CD4-positive, alpha-beta T cell (primary cell): ENCODE data around the gene VPS18. TPM values are rescaled to one million over a fixed set of nuclear protein-coding genes. Genes with fewer than 3 reads are reported as not detected.

Source experiments
- ATAC-seq: fragments of 200-7000 bp; cut with Tn5 transposase; one replicate; pipeline ENCODE4 v1.10.0; 2022; ENCODE audit warnings: mild to moderate bottlenecking; ENCODE audit not compliant: poor library complexity
- CTCF ChIA-PET: fragments of 350-600 bp; sonication (Branson Sonifier 250); formaldehyde crosslinking; loops from one replicate; lab custom pipeline; 2021; ENCODE audit warnings: antibody characterized with exemption, inconsistent platforms; lab: Charles Lee
- POLR2A ChIA-PET: fragments of 350-600 bp; sonication (Branson Sonifier 250); formaldehyde crosslinking; loops from one replicate; lab custom pipeline; 2021; ENCODE audit warnings: antibody characterized with exemption, inconsistent platforms; lab: Charles Lee
- DNase-seq, 14 experiments: peaks; one replicate each; pipeline ENCODE4 v3.0.0-alpha.2; 2013 to 2020; ENCODE audit warnings: mixed read lengths in 2 of 14
- H3K27ac ChIP-seq, 2 donors: one replicate each; pipeline versions ENCODE4 v1.5.1 to v1.7.0; 2013; ENCODE audit warnings: low read length in 2 of 2, low read depth in 1 of 2, mild to moderate bottlenecking in 1 of 2
- H3K27me3 ChIP-seq, 2 experiments: 1 replicate in 1 of 2; 2 replicates in 1 of 2; pipeline versions ENCODE4 v1.6.1 to v1.7.0; 2013; ENCODE audit warnings: low read length in 2 of 2, control low read depth in 1 of 2, mild to moderate bottlenecking in 1 of 2, moderate library complexity in 1 of 2; ENCODE audit not compliant: insufficient read depth in 2 of 2, control insufficient read depth in 1 of 2
- H3K36me3 ChIP-seq: one replicate; pipeline ENCODE4 v1.6.1; 2013; ENCODE audit warnings: low read length, control low read depth; ENCODE audit not compliant: insufficient read depth
- H3K4me1 ChIP-seq: one replicate; pipeline ENCODE4 v1.6.1; 2013; ENCODE audit warnings: low read length, control low read depth; ENCODE audit not compliant: insufficient read depth
- H3K4me3 ChIP-seq: one replicate; pipeline ENCODE4 v1.5.1; 2013; ENCODE audit warnings: mild to moderate bottlenecking, low read length, moderate library complexity
- H3K9me3 ChIP-seq, 2 experiments: 1 replicate in 1 of 2; 2 replicates in 1 of 2; pipeline versions ENCODE4 v1.6.1 to v1.7.0; 2013; ENCODE audit warnings: low read length in 2 of 2, mild to moderate bottlenecking in 2 of 2, control low read depth in 1 of 2, moderate library complexity in 1 of 2; ENCODE audit not compliant: control insufficient read depth in 1 of 2, insufficient read depth in 1 of 2
- H3K27ac Mint-ChIP-seq: one replicate; pipeline ENCODE4 v1.8.0; 2020; ENCODE audit warnings: mixed read lengths
- H3K27me3 Mint-ChIP-seq: one replicate; pipeline ENCODE4 v1.8.0; 2021; ENCODE audit warnings: mixed read lengths
- H3K36me3 Mint-ChIP-seq: one replicate; pipeline ENCODE4 v1.8.0; 2021; ENCODE audit warnings: low read depth, mixed read lengths
- H3K4me1 Mint-ChIP-seq: one replicate; pipeline ENCODE4 v1.8.0; 2021; ENCODE audit warnings: low read depth, mixed read lengths
- H3K4me3 Mint-ChIP-seq: one replicate; pipeline ENCODE4 v1.8.0; 2020; ENCODE audit warnings: mild to moderate bottlenecking, mixed read lengths
- H3K9me3 Mint-ChIP-seq: one replicate; pipeline ENCODE4 v1.8.0; 2020; ENCODE audit warnings: mixed read lengths
- CTCF ChIP-seq: fragments of 200-600 bp; IDR thresholded peaks from one replicate; pipeline ENCODE4 v1.8.0; 2022; ENCODE audit warnings: antibody characterized with exemption, mild to moderate bottlenecking
- intact Hi-C, 2 experiments: fragments of 100-400 bp; cut with DNase I in 1 of 2; cut with micrococcal nuclease in 1 of 2; formaldehyde crosslinking; loops; one replicate each; pipeline versions ENCODE4 v1.15.1 to v1.9.0; 2023 to 2025; cut with DNase I, micrococcal nuclease
- total RNA-seq, 174 experiments: library from RNA in 2 of 174; stranded (reverse) in 2 of 174; gene quantifications; one replicate each; pipeline ENCODE4 v1.2.3 and lab custom pipeline; 2021 to 2026

Gene VPS18
- total RNA-seq, 2 experiments from 2014 or later = 20.8 to 21.7 TPM

GRCh38 chr15:40929660-40930429 lies 35.6 kb downstream of the VPS18 start:
- intact Hi-C loops = loop anchor here in 1 of 2 experiments (2.0 kb wide), 1 partner anchor 13 kb away; no protein-coding TSS in a partner anchor
- Histone ChIP-seq H3K4me3 (peak overlapping the region; percentile 49), H3K27ac (no peak overlapping the region), H3K27me3 (peaks cover 67 to 74% of the 10 kb centered on the region in 2 experiments), H3K9me3 (peaks cover 0 to 36% of the 10 kb centered on the region in 2 experiments), H3K36me3 (no peaks in the 10 kb centered on the region), H3K4me1 (peaks cover 64% of the 10 kb centered on the region)
- TF ChIP-seq CTCF = no peak
- peak in 1 of 14 experiments; percentile 28 for DNase-seq
- Mint-ChIP-seq H3K27me3 (peaks cover 77% of the 10 kb centered on the region), H3K9me3 (no peaks in the 10 kb centered on the region), H3K36me3 (no peaks in the 10 kb centered on the region), H3K4me1 (peaks cover 56% of the 10 kb centered on the region), H3K27ac (no peak overlapping the region), H3K4me3 (peak overlapping the region; percentile 81)
- ChIA-PET CTCF (interaction anchor here (0.6 to 4.8 kb wide), 9 partner anchors 11 to 340 kb away, joined by 3 to 43 read pairs (median 6); partner anchors contain the start of genes CHAC1 and VPS18), POLR2A (interaction anchor here (0.8 to 5.9 kb wide), 6 partner anchors 12 to 36 kb away, joined by 3 to 49 read pairs (median 4); partner anchors contain the start of genes CHAC1 and VPS18)
- peak; percentile 15 for ATAC-seq

GRCh38 chr15:40930430-40931299 lies 36.4 kb downstream of the VPS18 start:
- H3K9me3 ChIP-seq = peaks cover 0 to 36% of the 10 kb centered on the region in 2 experiments
- no peaks in the 10 kb centered on the region for H3K9me3 Mint-ChIP-seq
- CTCF ChIA-PET = interaction anchor here (0.6 to 4.8 kb wide), 10 partner anchors 10 to 341 kb away, joined by 3 to 43 read pairs (median 5); partner anchors contain the start of genes CHAC1 and VPS18
- intact Hi-C loops = no loop called here
- peak; percentile 29 for ATAC-seq
- peak in 9 of 14 experiments; percentile 29 to 67 (median 46) for DNase-seq
- H3K4me1 ChIP-seq = peaks cover 60% of the 10 kb centered on the region
- H3K27me3 ChIP-seq = peaks cover 62 to 66% of the 10 kb centered on the region in 2 experiments
- peak overlapping the region; percentile 8 for H3K4me3 ChIP-seq
- H3K4me1 Mint-ChIP-seq = peaks cover 50% of the 10 kb centered on the region
- peak overlapping the region; percentile 80 for H3K4me3 Mint-ChIP-seq
- H3K36me3 ChIP-seq = no peaks in the 10 kb centered on the region
- H3K27ac Mint-ChIP-seq = no peak overlapping the region
- peak; percentile 38 for TF ChIP-seq CTCF
- H3K27me3 Mint-ChIP-seq = peaks cover 70% of the 10 kb centered on the region
- no peak overlapping the region for H3K27ac ChIP-seq
- POLR2A ChIA-PET = interaction anchor here (1.0 to 5.9 kb wide), 4 partner anchors 11 to 27 kb away, joined by 3 to 49 read pairs (median 14); partner anchors contain the start of gene CHAC1
- no peaks in the 10 kb centered on the region for H3K36me3 Mint-ChIP-seq
